Heart left ventricle (tissue), 16 donors: ENCODE measurements around the gene RNF207. TPM values are rescaled to one million over a fixed set of nuclear protein-coding genes. Genes with fewer than 3 reads are reported as not detected.

Experiments
- ATAC-seq, 4 donors: fragments of 200-7000 bp; cut with Tn5 transposase; one replicate each; pipeline ENCODE4 v1.9.1; 2020 to 2022; ENCODE audit warnings: moderate library complexity in 4 of 4, mild to moderate bottlenecking in 3 of 4, moderate number of reproducible peaks in 1 of 4
- DNase-seq, 5 donors: peaks; one replicate each; pipeline ENCODE4 v3.0.0-alpha.2; 2020
- H3K27ac ChIP-seq, 12 donors: fragments of 200-600 bp; sonication (generic) in 4 of 12; one replicate each; pipeline versions ENCODE4 v1.5.0 to v1.8.0; 2016 to 2022; ENCODE audit warnings: mild to moderate bottlenecking in 2 of 12
- H3K27me3 ChIP-seq, 9 donors: fragments of 200-600 bp; sonication (generic) in 2 of 9; one replicate each; pipeline versions ENCODE4 v1.5.1 to v1.8.0; 2016 to 2022; ENCODE audit warnings: mild to moderate bottlenecking in 3 of 9
- H3K36me3 ChIP-seq, 9 donors: fragments of 200-600 bp; sonication (generic) in 2 of 9; one replicate each; pipeline versions ENCODE4 v1.5.0 to v1.8.0; 2018 to 2022; ENCODE audit warnings: mild to moderate bottlenecking in 2 of 9
- H3K4me1 ChIP-seq, 12 donors: fragments of 200-600 bp; sonication (generic) in 4 of 12; one replicate each; pipeline versions ENCODE4 v1.5.0 to v1.8.0; 2016 to 2022; ENCODE audit warnings: mild to moderate bottlenecking in 3 of 12
- H3K4me3 ChIP-seq, 12 donors: fragments of 200-600 bp; sonication (generic) in 4 of 12; one replicate each; pipeline versions ENCODE4 v1.5.0 to v1.8.0; 2017 to 2022; ENCODE audit warnings: mild to moderate bottlenecking in 9 of 12, moderate library complexity in 4 of 12
- H3K9me3 ChIP-seq, 12 donors: fragments of 200-600 bp; sonication (generic) in 4 of 12; one replicate each; pipeline versions ENCODE4 v1.5.0 to v1.8.0; 2016 to 2022; ENCODE audit warnings: mild to moderate bottlenecking in 1 of 12
- CTCF ChIP-seq, 12 donors: fragments of 200-600 bp; sonication (generic) in 4 of 12; IDR thresholded peaks; one replicate each; pipeline versions ENCODE4 v1.5.0 to v1.8.0; 2018 to 2022; ENCODE audit warnings: antibody characterized with exemption in 12 of 12, mild to moderate bottlenecking in 5 of 12
- POLR2A ChIP-seq, 2 donors: fragments of 450-650 bp; IDR thresholded peaks; one replicate each; pipeline ENCODE4 v1.6.1; 2017; ENCODE audit warnings: antibody characterized with exemption in 2 of 2, mild to moderate bottlenecking in 2 of 2, moderate library complexity in 2 of 2
- WGBS, 4 donors: extraction: QIAGEN DNeasy Blood & Tissue Kit in 2 of 4; methylation state at CpG; one replicate each; pipeline versions ENCODE4 v1.1.5 to v1.1.7; 2013 to 2018; 5-methylcytosine and 5-hydroxymethylcytosine counted together
- intact Hi-C, 10 donors: fragments of 100-400 bp; cut with DNase I; formaldehyde crosslinking; loops; one replicate each; pipeline versions ENCODE4 v1.11.1 to v1.14.2; 2022
- polyA plus RNA-seq, 2 donors: library from polyadenylated mRNA; stranded (reverse); fragments of 200-250 nt; gene quantifications; one replicate each; pipeline ENCODE4 v1.2.3, GENCODE V29; 2013
- total RNA-seq, 9 donors: library from RNA; depleted of rRNA in 2 of 9; stranded (reverse); fragments of >200 nt in 2 of 9; fragmentation: NEBNext Ultra II Directional in 3 of 9; extraction: Animal tissue kit (Norgen Biotek cat#: 25700) in 3 of 9; gene quantifications; one replicate each; pipeline versions ENCODE4 v1.1.0 to v1.2.4, GENCODE V29; 2016 to 2023
- donor health status: ischemic (EF 13 %, LVEDD 7.1; RV severe dilation, severe dysfunction).
- donor health status: healthy with polysubstance abuse.
- donor health status: DM: no; HTN: yes; CAD: no.
- donor health status: DM: no; HTN: no; CAD: no.
- donor health status: ischemic (EF 25% LVEDD 6.9; RV normal size, moderate dysfunction).
- donor health status: ischemic (EF 25% LVEDD 5.7; RV mildly dilated, moderate dysfunction).
- donor health status: healthy.
- donor health status: DM: yes; HTN: yes; CAD: no.
- donor health status: ischemic (EF 35%, LVEDD 5.7; RV mildly dilated, moderate dysfunction).
- donor health status: nonischemic (EF 11% LVEDD 7.7; RV severe dilation, severe dysfunction).
- donor health status: DM: yes; HTN: yes; CAD: no.
- donor health status: PGD.
- donor health status: ischemic (EF 29% LVEDD 5.4; RV normal size, mild dysfunction).
- donor health status: nonischemic (EF 23%, LVEDD 6.1; RV moderate dilation, normal function).

RNF207 gene
- total and polyA plus RNA-seq, 11 donors: 10.6 to 126 (median 58.2) TPM

- Histone ChIP-seq H3K4me1 (peaks cover 5 to 30% (median 14%) of the 10 kb centered on the region in 12 donors), H3K27me3 (peaks cover 17 to 52% (median 34%) of the 10 kb centered on the region in 9 donors), H3K9me3 (no peaks in the 10 kb centered on the region), H3K27ac (no peak overlapping the region), H3K36me3 (no peaks in the 10 kb centered on the region), H3K4me3 (peak overlapping the region in 10 of 12 donors; percentile 15 to 44 (median 34))
- TF ChIP-seq POLR2A (IDR thresholded peaks at IDR 0.05): no peak
- TF ChIP-seq CTCF (IDR thresholded peaks at IDR 0.05): no peak
- 4 to 9% (median 5%) methylated on average over 26 to 51 of the region's 51 CpGs for WGBS, 4 donors
- peak in 2 of 4 donors; percentile 14 to 40 for ATAC-seq
- no peak for DNase-seq
- intact Hi-C loops: loop anchor here in 3 of 10 donors (5.0 to 10.0 kb wide), 3 partner anchors 124 to 142 kb away; partner anchors contain the start of gene KCNAB2 (in 1 of the 3)
These were observed 27.0 kb upstream of the RNF207 start for GRCh38 chr1:6178751-6179563.

- H3K4me3 ChIP-seq: peak overlapping the region in 9 of 12 donors; percentile 17 to 44 (median 36)
- ATAC-seq (no peak), DNase-seq (no peak)
- H3K27me3 ChIP-seq: peaks cover 17 to 52% (median 34%) of the 10 kb centered on the region in 9 donors
- 0 to 1% (median 1%) methylated on average over 13 to 92 of the region's 92 CpGs; no CpG with 5 or more reads in 1 of the 4 donors for WGBS, 4 donors
- no peak overlapping the region for H3K27ac ChIP-seq
- intact Hi-C loops: loop anchor here in 5 of 10 donors (5.0 to 10.0 kb wide), 5 partner anchors 122 to 142 kb away; partner anchors contain the start of gene KCNAB2 (in 1 of the 5)
- peaks cover 5 to 30% (median 14%) of the 10 kb centered on the region in 12 donors for H3K4me1 ChIP-seq
- TF ChIP-seq POLR2A (IDR thresholded peaks at IDR 0.05): no peak
- H3K9me3 ChIP-seq: no peaks in the 10 kb centered on the region
- H3K36me3 ChIP-seq: peaks cover 0 to 5% (median 0%) of the 10 kb centered on the region in 9 donors
These were observed 26.2 kb upstream of the RNF207 start for GRCh38 chr1:6179564-6180175.

- Histone ChIP-seq H3K4me1 (peaks cover 5 to 30% (median 14%) of the 10 kb centered on the region in 12 donors), H3K9me3 (no peaks in the 10 kb centered on the region), H3K36me3 (peaks cover 0 to 10% (median 3%) of the 10 kb centered on the region in 9 donors), H3K27me3 (peaks cover 17 to 52% (median 34%) of the 10 kb centered on the region in 9 donors), H3K4me3 (peak within 1 kb of the TSS in 10 of 12 donors; percentile 16 to 44 (median 34)), H3K27ac (no peak within 1 kb of the TSS)
- TF ChIP-seq CTCF (IDR thresholded peaks at IDR 0.05) (peak in 5 of 12 donors; percentile 6 to 30 (median 13)), POLR2A (IDR thresholded peaks at IDR 0.05) (no peak)
- intact Hi-C loops: loop anchor here in 3 of 10 donors (5.0 kb wide), 2 partner anchors 123 to 128 kb away; no protein-coding TSS in a partner anchor
- ATAC-seq (peak in 1 of 4 donors; percentile 7), DNase-seq (no peak)
- WGBS, 4 donors: 0 to 3% (median 2%) methylated on average over 27 to 57 of the region's 57 CpGs
These were observed 25.6 kb upstream of the RNF207 start, which contains the start of gene CHD5 for GRCh38 chr1:6180268-6180706. Gene CHD5, minus strand, starts transcription at chr1:6180321. Its CDS starts 298 bp downstream, at chr1:6180023.

- H3K4me1 ChIP-seq: peaks cover 5 to 30% (median 14%) of the 10 kb centered on the region in 12 donors
- ATAC-seq (no peak), DNase-seq (no peak)
- WGBS, 4 donors: 5 to 16% (median 6%) methylated on average over 17 to 36 of the region's 36 CpGs
- intact Hi-C loops: loop anchor here in 3 of 10 donors (5.0 kb wide), 2 partner anchors 124 to 129 kb away; no protein-coding TSS in a partner anchor
- H3K4me3 ChIP-seq: peak overlapping the region in 1 of 12 donors; percentile 41
- H3K9me3 ChIP-seq: no peaks in the 10 kb centered on the region
- H3K27ac ChIP-seq: no peak overlapping the region
- TF ChIP-seq POLR2A (IDR thresholded peaks at IDR 0.05): no peak
- no peak for TF ChIP-seq CTCF (IDR thresholded peaks at IDR 0.05)
- peaks cover 17 to 52% (median 34%) of the 10 kb centered on the region in 9 donors for H3K27me3 ChIP-seq
- peaks cover 0 to 15% (median 8%) of the 10 kb centered on the region in 9 donors for H3K36me3 ChIP-seq
These were observed 25.1 kb upstream of the RNF207 start for GRCh38 chr1:6180707-6181311.
